ENCODE measurements around the gene POU3F1.

The POU3F1 gene

GRCh38 chr1:38088791-38089190 is 42.2 kb upstream of the POU3F1 start:
- no peak overlapping the region for H2BK12ac ChIP-seq (ENCODE audit: low read length)
- H3K18ac ChIP-seq (ENCODE audit: low read length): peak overlapping the region; percentile 62
- H3K27me3 ChIP-seq (ENCODE audit: control insufficient read depth in 3 of 3, insufficient read depth in 3 of 3, low read depth in 1 of 3, low read length in 3 of 3): no peaks in the 10 kb centered on the region
- H3K4me3 ChIP-seq (ENCODE audit: low read length in 2 of 2): peak overlapping the region in 1 of 2 donors; percentile 37
- H4K8ac ChIP-seq (ENCODE audit: low read depth, low read length): no peak overlapping the region
- H3K4ac ChIP-seq (ENCODE audit: low read length): no peak overlapping the region
- H2AFZ ChIP-seq (ENCODE audit: low read length): no peak overlapping the region
- H2AK5ac ChIP-seq (ENCODE audit: low read depth, low read length): no peak overlapping the region
- no peak overlapping the region for H3K27ac ChIP-seq (replicated peaks; ENCODE audit: low read length)
- no peak for DNase-seq (ENCODE audit: low spot score)
- peak overlapping the region; percentile 39 for H3K9ac ChIP-seq (ENCODE audit: low read depth, low read length, poor library complexity)
- no peak overlapping the region for H3K14ac ChIP-seq (ENCODE audit: low read length)
- H4K91ac ChIP-seq (ENCODE audit: low read depth, low read length, poor library complexity): no peak overlapping the region
- no peak overlapping the region for H3K4me2 ChIP-seq (ENCODE audit: insufficient read depth, low read length, poor library complexity, severe bottlenecking)
- no peak overlapping the region for H3K23ac ChIP-seq (ENCODE audit: low read depth, low read length, poor library complexity)
- H2BK120ac ChIP-seq (ENCODE audit: low read depth, low read length): no peak overlapping the region
- peaks cover 5% of the 10 kb centered on the region for H3K79me1 ChIP-seq (ENCODE audit: low read depth, low read length)
- WGBS, 2 donors (ENCODE audit: extremely low coverage in 2 of 2, insufficient read length in 2 of 2, insufficient replicate concordance in 1 of 2): no CpG with 5 or more reads among the region's 6 CpGs
- H2BK5ac ChIP-seq (ENCODE audit: low read length): no peak overlapping the region
- H3K4me1 ChIP-seq (ENCODE audit: control insufficient read depth in 2 of 2, insufficient read depth in 1 of 2, low read depth in 1 of 2, low read length in 2 of 2): peaks cover 20 to 54% of the 10 kb centered on the region in 2 donors
- no peaks in the 10 kb centered on the region for H3K9me3 ChIP-seq (replicated peaks in 1 of 2; ENCODE audit: control insufficient read depth in 2 of 2, insufficient read depth in 1 of 2, low read depth in 1 of 2, low read length in 2 of 2)
- H2BK15ac ChIP-seq (ENCODE audit: low read length): no peak overlapping the region
- H3K36me3 ChIP-seq (replicated peaks in 1 of 2; ENCODE audit: control insufficient read depth in 2 of 2, insufficient read depth in 2 of 2, low read length in 2 of 2): no peaks in the 10 kb centered on the region

DNA sequence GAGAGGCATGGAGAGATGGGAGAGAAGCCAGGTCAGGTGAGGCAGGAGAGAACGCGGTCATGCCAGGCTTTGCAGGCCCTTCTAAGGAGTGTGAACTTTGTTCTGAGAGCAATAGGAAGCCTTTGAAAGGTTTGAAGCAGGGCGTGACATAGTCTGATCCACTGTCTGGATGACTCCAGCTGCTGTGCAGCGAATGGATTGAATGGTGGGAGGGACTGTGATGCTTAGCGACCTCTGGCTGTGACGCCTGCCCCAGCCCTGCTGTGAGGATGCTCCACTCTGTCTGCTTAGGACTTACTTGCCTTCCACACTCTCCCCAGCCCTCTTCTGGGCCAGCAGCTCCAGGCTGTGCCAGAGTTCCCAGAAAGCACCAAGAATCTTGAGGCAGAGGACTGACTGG is 41.8 kb upstream of the POU3F1 start:
- no CpG with 5 or more reads among the region's 6 CpGs for WGBS, 2 donors (ENCODE audit: extremely low coverage in 2 of 2, insufficient read length in 2 of 2, insufficient replicate concordance in 1 of 2)
- DNase-seq (ENCODE audit: low spot score): no peak
- no peak overlapping the region for H2BK5ac ChIP-seq (ENCODE audit: low read length)

GRCh38 chr1:38087676-38088075 is 41.1 kb upstream of the POU3F1 start:
- H3K4ac ChIP-seq (ENCODE audit: low read length): no peak overlapping the region
- H3K27ac ChIP-seq (replicated peaks; ENCODE audit: low read length): no peak overlapping the region
- WGBS, 2 donors (ENCODE audit: extremely low coverage in 2 of 2, insufficient read length in 2 of 2, insufficient replicate concordance in 1 of 2): no CpG with 5 or more reads among the region's 9 CpGs
- no peak overlapping the region for H4K8ac ChIP-seq (ENCODE audit: low read depth, low read length)
- H4K91ac ChIP-seq (ENCODE audit: low read depth, low read length, poor library complexity): no peak overlapping the region
- no peaks in the 10 kb centered on the region for H3K36me3 ChIP-seq (replicated peaks in 1 of 2; ENCODE audit: control insufficient read depth in 2 of 2, insufficient read depth in 2 of 2, low read length in 2 of 2)
- H2BK12ac ChIP-seq (ENCODE audit: low read length): no peak overlapping the region
- H2AK5ac ChIP-seq (ENCODE audit: low read depth, low read length): no peak overlapping the region
- no peak overlapping the region for H3K18ac ChIP-seq (ENCODE audit: low read length)
- H3K79me1 ChIP-seq (ENCODE audit: low read depth, low read length): peaks cover 5% of the 10 kb centered on the region
- no peak overlapping the region for H3K23ac ChIP-seq (ENCODE audit: low read depth, low read length, poor library complexity)
- no peak for DNase-seq (ENCODE audit: low spot score)
- peaks cover 29 to 56% of the 10 kb centered on the region in 2 donors for H3K4me1 ChIP-seq (ENCODE audit: control insufficient read depth in 2 of 2, insufficient read depth in 1 of 2, low read depth in 1 of 2, low read length in 2 of 2)
- no peak overlapping the region for H3K14ac ChIP-seq (ENCODE audit: low read length)
- H3K4me2 ChIP-seq (ENCODE audit: insufficient read depth, low read length, poor library complexity, severe bottlenecking): no peak overlapping the region
- no peak overlapping the region for H2AFZ ChIP-seq (ENCODE audit: low read length)
- H3K9me3 ChIP-seq (replicated peaks in 1 of 2; ENCODE audit: control insufficient read depth in 2 of 2, insufficient read depth in 1 of 2, low read depth in 1 of 2, low read length in 2 of 2): no peaks in the 10 kb centered on the region
- no peaks in the 10 kb centered on the region for H3K27me3 ChIP-seq (ENCODE audit: control insufficient read depth in 3 of 3, insufficient read depth in 3 of 3, low read depth in 1 of 3, low read length in 3 of 3)
- no peak overlapping the region for H2BK5ac ChIP-seq (ENCODE audit: low read length)
- no peak overlapping the region for H2BK15ac ChIP-seq (ENCODE audit: low read length)
- H2BK120ac ChIP-seq (ENCODE audit: low read depth, low read length): no peak overlapping the region
- H3K4me3 ChIP-seq (ENCODE audit: low read length in 2 of 2): no peak overlapping the region
- H3K9ac ChIP-seq (ENCODE audit: low read depth, low read length, poor library complexity): no peak overlapping the region

More for the DNA sequence above, 41.8 kb upstream of the POU3F1 start:
- Histone ChIP-seq H3K36me3 (replicated peaks in 1 of 2; ENCODE audit: control insufficient read depth in 2 of 2, insufficient read depth in 2 of 2, low read length in 2 of 2) (no peaks in the 10 kb centered on the region), H3K23ac (ENCODE audit: low read depth, low read length, poor library complexity) (no peak overlapping the region), H3K9me3 (replicated peaks in 1 of 2; ENCODE audit: control insufficient read depth in 2 of 2, insufficient read depth in 1 of 2, low read depth in 1 of 2, low read length in 2 of 2) (no peaks in the 10 kb centered on the region), H3K27ac (replicated peaks; ENCODE audit: low read length) (no peak overlapping the region), H3K4me2 (ENCODE audit: insufficient read depth, low read length, poor library complexity, severe bottlenecking) (no peak overlapping the region), H2AFZ (ENCODE audit: low read length) (no peak overlapping the region), H2AK5ac (ENCODE audit: low read depth, low read length) (no peak overlapping the region), H4K91ac (ENCODE audit: low read depth, low read length, poor library complexity) (no peak overlapping the region), H3K9ac (ENCODE audit: low read depth, low read length, poor library complexity) (no peak overlapping the region), H3K27me3 (ENCODE audit: control insufficient read depth in 3 of 3, insufficient read depth in 3 of 3, low read depth in 1 of 3, low read length in 3 of 3) (no peaks in the 10 kb centered on the region), H3K4ac (ENCODE audit: low read length) (no peak overlapping the region), H3K4me1 (ENCODE audit: control insufficient read depth in 2 of 2, insufficient read depth in 1 of 2, low read depth in 1 of 2, low read length in 2 of 2) (peaks cover 24 to 53% of the 10 kb centered on the region in 2 donors), H3K79me1 (ENCODE audit: low read depth, low read length) (peaks cover 5% of the 10 kb centered on the region), H3K18ac (ENCODE audit: low read length) (no peak overlapping the region), H4K8ac (ENCODE audit: low read depth, low read length) (no peak overlapping the region), H3K4me3 (ENCODE audit: low read length in 2 of 2) (no peak overlapping the region), H3K14ac (ENCODE audit: low read length) (no peak overlapping the region), H2BK15ac (ENCODE audit: low read length) (no peak overlapping the region), H2BK12ac (ENCODE audit: low read length) (no peak overlapping the region), H2BK120ac (ENCODE audit: low read depth, low read length) (no peak overlapping the region)

DNA sequence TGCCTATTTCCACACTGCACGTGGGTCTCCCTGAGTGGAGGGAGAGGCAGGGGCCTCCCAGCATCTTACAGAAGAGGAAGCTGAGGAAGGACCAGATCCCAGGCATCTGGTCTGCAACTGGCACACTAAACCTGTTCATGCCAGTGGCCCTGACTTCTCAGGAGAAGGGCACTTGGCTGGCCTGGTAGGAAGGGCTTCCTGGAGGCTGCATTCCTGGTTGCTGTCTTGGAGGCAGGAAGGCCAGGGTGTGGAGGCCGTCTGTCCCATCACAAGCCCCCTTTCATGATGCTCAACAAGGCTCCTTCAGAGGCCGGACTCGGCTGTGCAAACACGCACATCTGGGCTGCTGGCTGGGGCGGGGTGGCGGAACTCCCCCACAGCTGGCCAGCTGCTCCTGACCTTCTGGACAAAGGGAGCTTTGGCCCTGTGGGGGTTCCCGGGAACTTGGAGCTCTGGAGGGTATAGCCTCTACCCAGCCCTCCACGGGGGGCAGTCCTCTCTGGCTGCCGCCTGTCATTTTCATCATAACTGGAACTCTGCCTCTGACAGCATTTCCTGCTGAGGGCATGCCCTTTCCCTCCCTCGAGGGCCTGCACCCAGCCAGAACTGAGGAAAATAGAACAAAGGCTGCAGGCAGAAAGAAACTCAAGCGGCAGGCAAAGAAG is 39.2 kb upstream of the POU3F1 start:
- Histone ChIP-seq H3K9ac (ENCODE audit: low read depth, low read length, poor library complexity) (no peak overlapping the region), H2AK5ac (ENCODE audit: low read depth, low read length) (peak overlapping the region; percentile 53), H3K4ac (ENCODE audit: low read length) (no peak overlapping the region), H2BK15ac (ENCODE audit: low read length) (peak overlapping the region; percentile 7), H3K79me1 (ENCODE audit: low read depth, low read length) (peaks cover 5% of the 10 kb centered on the region), H3K9me3 (replicated peaks in 1 of 2; ENCODE audit: control insufficient read depth in 2 of 2, insufficient read depth in 1 of 2, low read depth in 1 of 2, low read length in 2 of 2) (no peaks in the 10 kb centered on the region), H3K27me3 (ENCODE audit: control insufficient read depth in 3 of 3, insufficient read depth in 3 of 3, low read depth in 1 of 3, low read length in 3 of 3) (no peaks in the 10 kb centered on the region), H4K91ac (ENCODE audit: low read depth, low read length, poor library complexity) (no peak overlapping the region), H2AFZ (ENCODE audit: low read length) (no peak overlapping the region), H2BK120ac (ENCODE audit: low read depth, low read length) (no peak overlapping the region), H3K23ac (ENCODE audit: low read depth, low read length, poor library complexity) (peak overlapping the region; percentile 76), H2BK12ac (ENCODE audit: low read length) (no peak overlapping the region), H3K27ac (replicated peaks; ENCODE audit: low read length) (no peak overlapping the region), H4K8ac (ENCODE audit: low read depth, low read length) (no peak overlapping the region), H2BK5ac (ENCODE audit: low read length) (peak overlapping the region; percentile 3), H3K4me2 (ENCODE audit: insufficient read depth, low read length, poor library complexity, severe bottlenecking) (no peak overlapping the region), H3K18ac (ENCODE audit: low read length) (peak overlapping the region; percentile 73), H3K36me3 (replicated peaks in 1 of 2; ENCODE audit: control insufficient read depth in 2 of 2, insufficient read depth in 2 of 2, low read length in 2 of 2) (no peaks in the 10 kb centered on the region), H3K14ac (ENCODE audit: low read length) (peak overlapping the region; percentile 15), H3K4me1 (ENCODE audit: control insufficient read depth in 2 of 2, insufficient read depth in 1 of 2, low read depth in 1 of 2, low read length in 2 of 2) (peaks cover 24 to 43% of the 10 kb centered on the region in 2 donors), H3K4me3 (ENCODE audit: low read length in 2 of 2) (no peak overlapping the region)
- DNase-seq (ENCODE audit: low spot score): no peak
- WGBS, 2 donors (ENCODE audit: extremely low coverage in 2 of 2, insufficient read length in 2 of 2, insufficient replicate concordance in 1 of 2): no CpG with 5 or more reads among the region's 12 CpGs
